ENCODE results near the gene VPS9D1. TPM values are rescaled to one million over a fixed set of nuclear protein-coding genes. Genes with fewer than 3 reads are reported as not detected.

The VPS9D1 gene
- total and polyA plus RNA-seq, 2 of the 4 experiments (the other 2 are of a cell fraction): 1.8 to 20.3 TPM

GRCh38 chr16:89690392-89690901, 30.3 kb downstream of the VPS9D1 start:
- peaks cover 4% of the 10 kb centered on the region for H4K20me1 ChIP-seq (ENCODE audit: insufficient read depth, low read length)
- peaks cover 28 to 36% of the 10 kb centered on the region in 2 experiments for H3K79me1 ChIP-seq (ENCODE audit: low read depth in 1 of 2, low read length in 2 of 2)
- H3K56ac ChIP-seq (ENCODE audit: extremely low read depth, insufficient read depth, low read length): no peak overlapping the region
- H4K5ac ChIP-seq (ENCODE audit: low read depth, low read length): no peak overlapping the region
- H3K4ac ChIP-seq (ENCODE audit: low read depth, low read length): no peak overlapping the region
- in situ Hi-C loops (cut with MboI; ENCODE audit: low sequenced_read_pairs) (no loop called here), intact Hi-C loops (cut with micrococcal nuclease) (no loop called here), dilution Hi-C loops (cut with HindIII; ENCODE audit: low sequenced_read_pairs, unreplicated experiment) (no loop called here)
- peaks cover 3% of the 10 kb centered on the region for H3K4me1 ChIP-seq (ENCODE audit: control insufficient read depth, insufficient read depth, low read length)
- no peak overlapping the region for H2BK15ac ChIP-seq (ENCODE audit: low read depth, low read length)
- H4K8ac ChIP-seq (ENCODE audit: low read depth in 2 of 2, low read length in 2 of 2): no peak overlapping the region
- H3K9me3 ChIP-seq (ENCODE audit: control insufficient read depth, insufficient read depth, low read length): no peaks in the 10 kb centered on the region
- WGBS, 2 experiments (ENCODE audit: extremely low coverage in 2 of 2, insufficient read length in 1 of 2): 95% methylated on average over 9 of the region's 16 CpGs; no CpG with 5 or more reads in 1 of the 2 experiments
- ATAC-seq (ENCODE audit: low read depth): no peak
- H3K23ac ChIP-seq (ENCODE audit: low read depth, low read length): no peak overlapping the region
- peaks cover 6% of the 10 kb centered on the region; the same call in 1 of the 2 replicates for H3K9me1 ChIP-seq (ENCODE audit: insufficient read depth, low read length)
- no peak overlapping the region for H3K27ac ChIP-seq (ENCODE audit: insufficient read depth, low read length)
- H2AK9ac ChIP-seq (replicated peaks; ENCODE audit: low read depth, low read length, poor library complexity): peak overlapping the region; percentile 31
- DNase-seq: no peak
- H2BK5ac ChIP-seq (ENCODE audit: low read depth, low read length, poor library complexity, severe bottlenecking): no peak overlapping the region
- H2BK20ac ChIP-seq (ENCODE audit: low read depth, low read length): no peak overlapping the region
- no peak overlapping the region for H3K4me3 ChIP-seq (ENCODE audit: insufficient read depth, low read depth, low read length)
- H3K14ac ChIP-seq (replicated peaks; ENCODE audit: low read depth, low read length): no peak overlapping the region
- ChIA-PET CTCF (interaction anchor here (1.5 kb wide), 1 partner anchor 10 kb away, joined by 4 read pairs; no protein-coding TSS in a partner anchor), POLR2A (ENCODE audit: unreplicated experiment) (no interaction called here)
- H4K91ac ChIP-seq (ENCODE audit: insufficient read depth, low read depth, low read length): no peak overlapping the region
- no peaks in the 10 kb centered on the region for H3K27me3 ChIP-seq (ENCODE audit: control insufficient read depth, insufficient read depth, low read length)
- no peak overlapping the region for H3K18ac ChIP-seq (ENCODE audit: low read depth, low read length)
- no peak overlapping the region for H3K4me2 ChIP-seq (ENCODE audit: low read depth, low read length)
- H3K9ac ChIP-seq (ENCODE audit: low read depth, low read length): no peak overlapping the region
- no peak for TF ChIP-seq MAFK (IDR thresholded peaks at IDR 0.05; ENCODE audit: low read depth, low read length)
- no peak for TF ChIP-seq RFX5 (IDR thresholded peaks at IDR 0.05; ENCODE audit: low read depth, low read length)
- TF ChIP-seq, protein P1, sequence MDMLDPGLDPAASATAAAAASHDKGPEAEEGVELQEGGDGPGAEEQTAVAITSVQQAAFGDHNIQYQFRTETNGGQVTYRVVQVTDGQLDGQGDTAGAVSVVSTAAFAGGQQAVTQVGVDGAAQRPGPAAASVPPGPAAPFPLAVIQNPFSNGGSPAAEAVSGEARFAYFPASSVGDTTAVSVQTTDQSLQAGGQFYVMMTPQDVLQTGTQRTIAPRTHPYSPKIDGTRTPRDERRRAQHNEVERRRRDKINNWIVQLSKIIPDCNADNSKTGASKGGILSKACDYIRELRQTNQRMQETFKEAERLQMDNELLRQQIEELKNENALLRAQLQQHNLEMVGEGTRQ (IDR thresholded peaks at IDR 0.05; ENCODE audit: low read depth, low read length): no peak
- no peak for TF ChIP-seq SMC3 (IDR thresholded peaks at IDR 0.05; ENCODE audit: low read depth, low read length)
- TF ChIP-seq FOS (IDR thresholded peaks at IDR 0.05; ENCODE audit: low read depth, low read length): no peak
- TF ChIP-seq CTCF (conservative IDR thresholded peaks at IDR 0.05; ENCODE audit: low read depth, low read length): no peak
- no peak for TF ChIP-seq CEBPB (IDR thresholded peaks at IDR 0.05; ENCODE audit: low read depth, low read length)
- no peak for TF ChIP-seq NFE2L2 (IDR thresholded peaks at IDR 0.05; ENCODE audit: low read depth, low read length)
- TF ChIP-seq MAZ (IDR thresholded peaks at IDR 0.05; ENCODE audit: borderline replicate concordance, low read depth, low read length): no peak
- TF ChIP-seq CHD1 (IDR thresholded peaks at IDR 0.05; ENCODE audit: low read depth, low read length): no peak
- TF ChIP-seq, protein P2, sequence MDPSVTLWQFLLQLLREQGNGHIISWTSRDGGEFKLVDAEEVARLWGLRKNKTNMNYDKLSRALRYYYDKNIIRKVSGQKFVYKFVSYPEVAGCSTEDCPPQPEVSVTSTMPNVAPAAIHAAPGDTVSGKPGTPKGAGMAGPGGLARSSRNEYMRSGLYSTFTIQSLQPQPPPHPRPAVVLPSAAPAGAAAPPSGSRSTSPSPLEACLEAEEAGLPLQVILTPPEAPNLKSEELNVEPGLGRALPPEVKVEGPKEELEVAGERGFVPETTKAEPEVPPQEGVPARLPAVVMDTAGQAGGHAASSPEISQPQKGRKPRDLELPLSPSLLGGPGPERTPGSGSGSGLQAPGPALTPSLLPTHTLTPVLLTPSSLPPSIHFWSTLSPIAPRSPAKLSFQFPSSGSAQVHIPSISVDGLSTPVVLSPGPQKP (IDR thresholded peaks at IDR 0.05; ENCODE audit: borderline replicate concordance, low read depth, low read length): no peak
- TF ChIP-seq POLR2A (IDR thresholded peaks at IDR 0.05; ENCODE audit: low read depth, low read length): no peak
- no peak for TF ChIP-seq RCOR1 (IDR thresholded peaks at IDR 0.05; ENCODE audit: insufficient replicate concordance, low read length)
- H3K36me3 ChIP-seq (ENCODE audit: control insufficient read depth, insufficient read depth, low read length): peaks cover 43% of the 10 kb centered on the region
- no peak overlapping the region for H2AFZ ChIP-seq (replicated peaks; ENCODE audit: low read length, poor library complexity)
- no peak overlapping the region for H2AK5ac ChIP-seq (ENCODE audit: low read depth, low read length)
- H2BK120ac ChIP-seq (ENCODE audit: low read depth, low read length): no peak overlapping the region
- no TSS peak for BruUV-seq (replicated peaks)

Measured in IMR-90 (cell line).